GM23338 (cell line): ENCODE results near the gene B4GALT6. TPM values are rescaled to one million over a fixed set of nuclear protein-coding genes. Genes with fewer than 3 reads are reported as not detected.

Source experiments
- ETS1 ChIP-seq: IDR thresholded peaks from 2 replicates; pipeline ENCODE4 v1.6.1; 2016; ENCODE audit warnings: antibody characterized with exemption
- JUNB ChIP-seq: IDR thresholded peaks from one replicate; pipeline ENCODE4 v1.6.1; 2016; ENCODE audit warnings: antibody characterized with exemption; ENCODE audit not compliant: unreplicated experiment
- NANOG ChIP-seq: IDR thresholded peaks from 2 replicates; pipeline ENCODE4 v1.6.1; 2016; ENCODE audit warnings: antibody characterized with exemption, borderline replicate concordance
- REST ChIP-seq: IDR thresholded peaks from one replicate; pipeline ENCODE4 v1.6.1; 2018; ENCODE audit warnings: antibody characterized with exemption; ENCODE audit not compliant: unreplicated experiment
- ZNF114 ChIP-seq: fragments of 250-450 bp; sonication (Bioruptor Pico); IDR thresholded peaks from 2 replicates; pipeline ENCODE4 v1.5.0; 2020; ENCODE audit warnings: mild to moderate bottlenecking, moderate library complexity
- ZNF331 ChIP-seq: fragments of 250-450 bp; sonication (Bioruptor Pico); IDR thresholded peaks from 2 replicates; pipeline ENCODE4 v1.5.0; 2020; ENCODE audit warnings: low read depth, mild to moderate bottlenecking, moderate library complexity
- polyA plus RNA-seq: library from polyadenylated mRNA; unstranded; fragments of >200 nt; fragmentation: Nextera tagmentation; extraction: Ambion mirVana; gene quantifications from 2 replicates; pipeline ENCODE4 v1.2.1, GENCODE V29; 2016
- total RNA-seq: library from RNA; depleted of rRNA; stranded (reverse); fragments of >200 nt; shearing (Covaris generic); gene quantifications from 2 replicates; pipeline ENCODE4 v1.2.3, GENCODE V29; 2014; rRNA removed

B4GALT6 gene
- total and polyA plus RNA-seq, 2 experiments from 2014 or later = 14.8 to 33.8 TPM

- TF ChIP-seq NANOG = no peak
- no peak for TF ChIP-seq REST
- no peak for TF ChIP-seq ZNF331 (CRISPR knock-in tag)
- TF ChIP-seq JUNB = no peak
- no peak for TF ChIP-seq ZNF114 (CRISPR knock-in tag)
- no peak for TF ChIP-seq ETS1
These were observed 110.0 kb downstream of the B4GALT6 start (continued) for GRCh38 chr18:31574359-31574758.

Other genes with a start within 250 kb of the B4GALT6 start
- 0.24 TPM in 1 of 2 replicates, not detected in the other for gene DSG3, start 236.8 kb downstream of the B4GALT6 start, total RNA-seq
- gene DSG3, start 236.8 kb downstream of the B4GALT6 start, polyA plus RNA-seq = 0.05 and 0.07 TPM in 2 replicates
- 144 and 147 TPM in 2 replicates for gene DSG2, start 186.4 kb downstream of the B4GALT6 start, total RNA-seq
- gene DSG2, start 186.4 kb downstream of the B4GALT6 start, polyA plus RNA-seq = 41.2 and 44.7 TPM in 2 replicates
- not detected in 2 replicates for gene TTR, start 92.7 kb downstream of the B4GALT6 start, total RNA-seq
- gene TTR, start 92.7 kb downstream of the B4GALT6 start, polyA plus RNA-seq = not detected in 2 replicates
- not detected in 2 replicates for gene SLC25A52, start 76.3 kb upstream of the B4GALT6 start, total RNA-seq
- gene SLC25A52, start 76.3 kb upstream of the B4GALT6 start, polyA plus RNA-seq = not detected in 2 replicates